HPDE6-E6E7 (cell line): ENCODE results near the gene FBLN1.
"Not testable (repeated sequence)": the region's sequence is repeated elsewhere in the genome, so short reads cannot be mapped to it uniquely, and the experiment has no call there.

Source experiments
- DNase-seq: peaks from one replicate; pipeline ENCODE4 v3.0.0; 2011; ENCODE audit warnings: missing footprints; ENCODE audit errors: extremely low spot score

FBLN1 gene

GRCh38 chr22:45548991-45549761, 46.5 kb downstream of the FBLN1 start:
- peak; percentile 92 for DNase-seq

DNA sequence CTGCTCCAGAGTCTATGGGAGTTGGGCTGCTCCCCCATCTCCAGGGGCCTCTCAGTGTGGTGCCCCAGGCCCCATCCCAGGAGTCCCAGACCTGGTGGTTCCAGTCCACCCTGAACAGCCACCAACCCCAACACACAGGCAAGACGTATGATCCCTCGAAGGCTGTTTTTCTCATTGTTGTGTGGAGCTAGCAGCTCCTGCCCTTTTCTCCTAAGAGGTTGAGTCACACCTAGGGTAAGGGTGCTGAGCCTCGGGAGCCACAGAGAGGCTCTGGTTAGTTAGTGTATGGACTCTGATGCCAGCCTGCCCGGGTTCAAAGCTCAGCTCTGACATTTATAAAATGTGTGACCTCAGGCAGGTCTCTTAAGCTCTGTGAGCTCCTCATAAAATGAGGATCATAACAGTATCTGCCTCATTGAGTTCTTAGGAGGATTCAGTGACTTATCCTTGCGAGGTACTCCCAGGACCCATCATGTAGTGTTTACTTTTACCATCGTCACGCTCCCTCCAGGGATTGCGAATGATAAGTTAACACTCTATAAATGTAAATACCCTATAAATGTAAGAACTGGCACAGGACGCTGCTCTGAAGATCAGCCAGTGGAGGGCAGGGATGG, 47.2 kb downstream of the FBLN1 start:
- DNase-seq, result peak; percentile 28

GRCh38 chr22:45550416-45550815, 47.7 kb downstream of the FBLN1 start:
- no peak for DNase-seq

GRCh38 chr22:45550891-45551290, 48.2 kb downstream of the FBLN1 start:
- DNase-seq, result no peak

DNA sequence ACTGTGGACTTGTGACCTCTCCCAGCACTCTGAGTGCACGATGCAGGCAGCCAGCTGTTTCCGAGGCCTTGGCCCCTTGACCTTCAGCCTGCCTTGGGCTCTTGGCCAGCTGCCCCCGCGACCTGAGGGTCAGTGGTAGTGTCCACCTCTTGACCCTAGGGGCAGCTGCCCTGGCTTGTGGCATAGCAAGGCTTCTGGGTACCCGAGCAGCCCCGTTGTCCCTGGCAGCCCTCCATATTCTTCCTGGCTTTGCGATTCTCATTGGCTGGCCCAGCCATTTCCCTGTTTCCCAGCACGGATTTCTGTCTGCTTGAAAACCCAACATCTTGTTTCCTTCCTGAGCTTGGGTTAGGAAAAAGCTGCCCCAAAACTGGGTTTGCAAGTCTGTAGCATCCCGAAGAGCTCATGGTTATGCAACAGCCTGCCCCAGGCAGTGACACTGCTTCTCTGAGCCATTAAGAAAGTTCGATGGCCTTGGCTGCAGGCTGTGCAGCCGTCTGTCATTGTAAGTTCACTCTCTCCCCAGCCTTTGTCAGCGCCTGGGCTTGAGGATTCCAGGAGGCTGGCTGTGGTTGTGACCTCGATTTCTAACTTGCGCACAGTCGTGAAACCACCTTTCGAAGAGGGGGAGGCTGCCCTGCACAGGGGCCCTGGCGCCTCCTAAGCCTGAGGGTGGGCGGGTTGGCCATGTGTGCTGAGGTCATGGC, 48.8 kb downstream of the FBLN1 start:
- DNase-seq, result no peak

DNA sequence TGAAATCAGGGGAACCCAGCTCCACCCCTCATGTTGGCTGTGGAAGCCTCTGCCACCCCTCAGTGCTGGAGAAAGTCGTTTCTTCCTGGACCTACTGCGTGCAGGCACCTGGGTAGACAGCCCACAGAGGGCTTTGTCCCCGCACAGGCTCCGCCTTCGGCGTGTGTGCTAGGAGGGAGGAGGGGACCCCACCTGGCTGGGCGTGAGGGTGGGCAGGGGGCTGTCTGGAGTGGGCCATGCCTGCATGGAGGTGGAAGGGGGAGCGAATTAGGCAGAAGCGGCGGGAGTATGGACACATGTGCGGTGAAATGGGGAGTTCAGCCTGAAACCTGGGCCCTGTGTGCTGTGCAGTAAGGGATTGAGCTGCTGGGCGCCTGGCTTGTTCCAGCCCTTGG, 49.3 kb downstream of the FBLN1 start:
- no peak for DNase-seq

- no peak for DNase-seq
Measured at GRCh38 chr22:45552580-45553350, 50.1 kb downstream of the FBLN1 start.

DNA sequence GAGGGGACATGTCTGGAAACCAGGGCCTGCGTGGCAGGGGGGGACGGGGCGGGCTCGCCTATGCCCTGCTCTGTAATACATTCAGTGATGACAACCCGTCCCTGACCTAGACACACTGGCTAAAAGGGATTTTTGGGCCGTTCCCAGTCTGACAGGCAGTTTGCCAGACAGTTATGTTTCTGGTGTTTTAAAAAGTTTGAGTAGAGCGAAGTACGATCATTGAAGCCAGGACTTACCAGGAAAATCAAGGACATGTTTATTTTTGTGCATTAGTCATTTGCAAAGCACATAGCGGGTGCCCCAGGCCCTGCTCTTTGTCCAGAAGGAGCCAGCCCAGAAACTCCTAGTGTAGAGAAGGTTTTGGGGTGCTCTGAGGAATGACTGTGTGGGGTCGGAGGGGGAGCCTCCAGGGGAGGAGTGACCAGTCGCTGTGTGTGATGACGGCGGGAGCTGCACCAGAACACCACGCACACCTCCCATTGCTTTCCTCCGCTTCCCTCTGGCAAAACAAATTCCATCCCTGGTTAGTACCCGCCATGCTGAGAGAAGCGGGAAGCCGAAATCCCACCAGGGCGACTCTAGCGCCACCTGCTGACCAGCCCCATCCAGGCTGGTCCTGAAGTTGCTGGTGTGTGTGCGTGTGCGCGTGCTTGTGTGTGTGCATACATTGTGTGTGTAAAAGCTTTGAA, 50.8 kb downstream of the FBLN1 start:
- DNase-seq, result peak; percentile 70

GRCh38 chr22:45554040-45554406, 51.3 kb downstream of the FBLN1 start:
- no peak for DNase-seq

DNA sequence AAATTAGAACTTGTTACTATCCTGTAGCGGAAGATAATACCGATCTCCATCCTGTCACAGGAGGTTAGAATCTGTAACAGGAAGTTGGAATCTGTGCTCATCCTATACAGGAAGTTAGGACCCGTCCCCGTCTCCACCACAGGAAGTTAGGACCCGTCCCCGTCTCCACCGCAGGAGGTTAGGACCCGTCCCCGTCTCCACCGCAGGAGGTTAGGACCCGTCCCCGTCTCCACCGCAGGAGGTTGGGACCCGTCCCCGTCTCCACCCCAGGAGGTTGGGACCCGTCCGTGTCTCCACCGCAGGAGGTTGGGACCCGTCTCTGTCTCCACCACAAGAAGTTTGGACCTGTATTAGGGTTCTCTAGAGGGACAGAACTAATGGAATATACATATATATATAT, 52.2 kb downstream of the FBLN1 start:
- no peak for DNase-seq

DNA sequence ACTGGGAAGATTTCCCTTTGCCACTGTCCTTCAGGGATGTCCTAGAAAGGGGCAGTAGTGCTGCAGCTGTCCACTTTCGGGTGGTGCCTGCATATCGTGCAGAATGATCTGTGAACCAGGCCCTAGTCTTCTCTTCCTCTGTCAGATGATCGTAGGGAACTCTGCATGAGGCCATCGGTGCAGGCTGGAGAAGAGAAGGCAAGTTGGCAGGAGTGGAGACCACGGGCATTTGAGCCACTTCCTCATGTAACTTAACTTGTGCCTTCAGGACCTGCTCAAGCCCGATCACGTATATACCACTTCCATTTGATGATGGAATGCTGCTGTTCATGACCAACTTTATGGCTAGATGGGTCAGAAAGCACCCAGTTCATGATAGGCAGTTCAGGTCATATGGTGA, 55.2 kb downstream of the FBLN1 start:
- DNase-seq, result not testable (repeated sequence)

DNA sequence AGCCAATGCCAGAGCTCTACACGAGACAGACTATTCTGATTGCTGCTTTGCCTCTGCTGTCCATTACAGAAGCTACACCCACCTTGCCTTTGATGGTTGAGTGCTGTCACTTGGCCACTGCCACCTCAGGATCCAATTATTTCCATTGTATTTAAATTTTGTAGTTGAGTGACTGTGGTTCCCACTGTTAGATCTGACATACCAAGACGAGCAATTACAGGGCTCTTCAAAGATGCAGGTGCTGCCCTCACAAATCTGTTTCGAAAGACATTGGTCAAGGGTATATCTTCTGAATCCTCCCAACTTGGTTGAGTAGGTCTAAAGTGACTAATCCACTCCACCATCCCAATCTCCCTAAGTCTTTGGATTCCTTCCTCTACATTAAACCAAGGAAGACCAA, 57.4 kb downstream of the FBLN1 start:
- DNase-seq, result not testable (repeated sequence)

DNA sequence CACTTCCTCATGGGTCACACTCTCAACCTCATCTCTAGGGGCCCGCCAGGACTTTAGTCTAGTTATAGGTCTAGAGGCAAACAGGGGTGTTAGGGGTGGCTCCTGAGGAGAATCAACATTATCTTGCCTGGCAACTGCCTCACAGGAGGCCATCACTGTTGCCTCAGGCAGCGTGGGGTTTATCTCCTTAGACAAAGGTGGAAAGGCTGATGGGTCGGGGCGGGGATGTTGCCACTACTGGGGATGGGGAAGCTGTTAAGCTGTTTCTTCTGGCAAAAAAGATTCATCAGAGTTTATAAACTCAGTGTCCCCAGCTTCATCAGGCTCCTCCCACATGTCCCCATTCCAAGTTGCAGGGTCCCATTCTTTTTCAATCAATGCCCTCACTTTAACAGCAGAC, 58.1 kb downstream of the FBLN1 start:
- not testable (repeated sequence) for DNase-seq

GRCh38 chr22:45562102-45562501, 59.4 kb downstream of the FBLN1 start:
- no peak for DNase-seq

- DNase-seq, result no peak
Measured at GRCh38 chr22:45562537-45563361, 60.1 kb downstream of the FBLN1 start.

DNA sequence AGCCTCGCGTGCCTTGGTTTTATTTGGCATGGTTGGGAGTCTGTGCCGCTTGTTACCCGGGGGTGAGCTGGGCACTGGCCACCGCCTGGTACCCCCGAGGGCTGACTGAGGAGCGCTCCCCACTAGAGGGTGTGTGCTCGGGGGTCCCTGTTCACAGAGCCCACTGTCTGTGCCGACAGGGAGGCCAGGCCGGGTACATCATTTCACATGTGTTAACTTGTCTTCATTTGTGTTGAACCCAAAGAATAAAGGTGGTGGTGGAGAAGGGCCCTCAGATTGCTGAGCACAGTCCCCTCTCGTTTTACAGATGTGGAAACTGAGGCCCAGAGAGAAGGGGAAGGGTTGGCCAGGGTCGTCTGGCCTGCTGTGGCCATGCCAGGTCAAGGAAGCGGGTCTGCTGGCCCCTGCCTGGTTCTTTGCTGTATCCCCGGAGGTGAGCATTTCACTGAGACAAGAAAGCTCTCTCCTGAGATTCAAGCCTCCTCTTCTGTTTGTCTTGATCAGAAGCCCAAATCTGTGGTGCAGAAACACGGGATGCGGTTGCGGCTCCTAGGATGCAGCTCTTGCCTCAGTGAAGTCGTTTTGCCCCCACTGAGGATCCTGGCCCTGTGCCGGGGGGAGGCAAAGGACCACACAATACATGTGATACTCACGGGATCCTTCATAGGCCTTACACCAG, 60.8 kb downstream of the FBLN1 start:
- DNase-seq, result no peak

DNA sequence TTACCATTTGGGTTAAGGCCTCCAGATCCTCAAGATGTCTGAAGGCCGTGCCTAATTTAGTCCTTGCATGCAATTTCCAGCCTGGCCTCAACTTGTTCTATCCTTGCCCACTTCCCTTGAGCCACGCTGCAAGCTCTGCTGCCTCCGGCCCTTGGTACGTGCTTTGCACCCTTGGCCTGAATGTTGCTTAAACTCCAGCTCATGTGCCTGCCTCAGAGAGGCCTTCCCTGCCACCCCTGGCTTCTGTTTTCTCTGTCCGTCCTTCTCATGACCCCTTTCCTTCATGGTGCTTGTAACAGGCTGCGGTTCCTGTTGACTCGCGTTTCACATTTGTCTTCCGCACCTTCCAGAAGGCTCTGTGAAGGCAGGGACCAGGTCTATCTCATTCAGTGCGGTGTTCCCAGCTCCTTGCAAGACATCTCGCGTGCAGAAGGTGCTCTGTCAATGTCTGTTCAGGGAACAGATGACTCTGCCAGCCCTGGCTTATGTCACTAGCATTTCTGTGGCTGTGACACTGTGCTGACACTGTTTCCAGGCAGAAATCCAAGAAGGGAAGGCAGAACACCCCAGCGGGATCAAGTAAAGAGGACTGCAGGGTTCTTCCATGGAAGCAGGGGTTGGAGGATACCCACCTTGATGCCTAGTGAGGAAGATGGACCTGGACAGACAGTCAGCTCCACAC, 61.8 kb downstream of the FBLN1 start:
- DNase-seq, result no peak

GRCh38 chr22:45565171-45565570, 62.5 kb downstream of the FBLN1 start:
- no peak for DNase-seq

DNA sequence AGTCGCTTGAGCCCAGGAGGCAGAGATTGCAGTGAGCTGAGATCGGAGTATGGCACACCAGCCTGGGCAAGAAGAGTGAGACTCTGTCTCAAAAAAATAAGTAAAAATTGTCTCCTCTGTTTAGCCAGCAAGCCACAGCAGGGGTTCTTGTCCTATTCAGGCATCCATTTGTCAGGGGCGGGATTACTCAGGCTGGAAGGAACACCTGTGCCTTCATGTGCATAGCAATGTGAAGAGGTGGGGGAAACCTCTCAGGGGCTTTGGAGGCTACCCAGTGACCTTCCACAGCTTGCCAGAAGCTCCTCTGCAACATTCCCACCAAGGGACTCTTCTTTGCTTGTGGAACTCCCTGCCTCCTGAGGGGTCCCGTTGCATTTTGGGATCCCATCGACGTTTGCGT, 63.3 kb downstream of the FBLN1 start:
- no peak for DNase-seq

GRCh38 chr22:45568213-45568612, 65.5 kb downstream of the FBLN1 start:
- DNase-seq, result no peak
